Hindlimb muscle (tissue), 1 donor: ENCODE data around the gene TWNK. TPM values are rescaled to one million over a fixed set of nuclear protein-coding genes. Genes with fewer than 3 reads are reported as not detected.
"Not testable (repeated sequence)": the region's sequence is repeated elsewhere in the genome, so short reads cannot be mapped to it uniquely, and the experiment has no call there.

Source experiments
- DNase-seq: peaks from one replicate; pipeline ENCODE4 v3.0.0-alpha.2; 2013
- polyA plus RNA-seq: library from polyadenylated mRNA; unstranded; fragments of 120-200 nt; gene quantifications from one replicate; pipeline ENCODE4 v1.2.1, GENCODE V29; 2013; ENCODE audit not compliant: insufficient read length

The TWNK gene
- polyA plus RNA-seq, 1 donor, result 9.9 TPM

GRCh38 chr10:101031128-101031795 lies 43.9 kb downstream of the TWNK start, which contains the start of the genes PDZD7 and SFXN3:
PDZD7 (minus strand) TSS chr10:101031129; CDS start chr10:101030219, 910 bp downstream.
SFXN3 (plus strand) TSS chr10:101031234; CDS start chr10:101034695, 3,461 bp downstream.
- DNase-seq, result peak; percentile 89

- peak; percentile 89 for DNase-seq
Observed at GRCh38 chr10:101031796-101032636, 44.7 kb downstream of the TWNK start.

GRCh38 chr10:101032637-101033224 lies 45.4 kb downstream of the TWNK start:
- peak; percentile 74 for DNase-seq

GRCh38 chr10:101033276-101033675 lies 45.9 kb downstream of the TWNK start:
- DNase-seq, result no peak

- DNase-seq, result not testable (repeated sequence)
Observed at GRCh38 chr10:101034404-101034803, 47.1 kb downstream of the TWNK start.

GRCh38 chr10:101035314-101035713 lies 48.0 kb downstream of the TWNK start:
- DNase-seq, result no peak

GRCh38 chr10:101035916-101036702 lies 48.8 kb downstream of the TWNK start:
- DNase-seq, result no peak

- no peak for DNase-seq
Observed at GRCh38 chr10:101036726-101037125, 49.4 kb downstream of the TWNK start.

GRCh38 chr10:101038484-101038883 lies 51.1 kb downstream of the TWNK start:
- DNase-seq, result no peak

GRCh38 chr10:101040061-101040460 lies 52.7 kb downstream of the TWNK start:
- DNase-seq, result no peak

- DNase-seq, result no peak
Observed at GRCh38 chr10:101040851-101041250, 53.5 kb downstream of the TWNK start.

- DNase-seq, result peak; percentile 86
Observed at GRCh38 chr10:101041252-101041761, 54.0 kb downstream of the TWNK start.

- DNase-seq, result no peak
Observed at GRCh38 chr10:101042118-101042517, 54.8 kb downstream of the TWNK start.

- peak; percentile 94 for DNase-seq
Observed at GRCh38 chr10:101042667-101043362, 55.5 kb downstream of the TWNK start.

GRCh38 chr10:101043363-101043707 lies 56.0 kb downstream of the TWNK start:
- no peak for DNase-seq

Other genes starting within 250 kb of the TWNK start
- not detected for gene PAX2, start 242.0 kb upstream of the TWNK start, polyA plus RNA-seq
- 98.3 TPM for gene SLF2, start 74.6 kb upstream of the TWNK start, polyA plus RNA-seq
- 7.3 TPM for gene SEMA4G, start 18.0 kb upstream of the TWNK start, polyA plus RNA-seq
- 88.7 TPM for gene MRPL43, start within 50 bp of the TWNK start, polyA plus RNA-seq
- 72.5 TPM for gene LZTS2, start 12.3 kb downstream of the TWNK start, polyA plus RNA-seq
- 1.3 TPM for gene PDZD7, start 43.6 kb downstream of the TWNK start, polyA plus RNA-seq
- 20.3 TPM for gene SFXN3, start 43.7 kb downstream of the TWNK start, polyA plus RNA-seq
- 23.5 TPM for gene KAZALD1, start 74.4 kb downstream of the TWNK start, polyA plus RNA-seq
- not detected for gene TLX1, start 143.8 kb downstream of the TWNK start, polyA plus RNA-seq
- 12.4 TPM for gene LBX1, start 241.9 kb downstream of the TWNK start, polyA plus RNA-seq